GM12864 (cell line): ENCODE measurements around the gene MRPS27.

Experiments used
- DNase-seq: peaks from one replicate; pipeline ENCODE4 v3.0.0-alpha.2; 2011; ENCODE audit warnings: low read depth
- H3K4me3 ChIP-seq: 2 replicates; pipeline ENCODE4 v1.5.1; 2011; ENCODE audit warnings: mild to moderate bottlenecking, low read depth, low read length, control low read depth
- TF ChIP-seq, protein P1 (sequence below): IDR thresholded peaks from 2 replicates; pipeline ENCODE4 v1.5.1; 2011; ENCODE audit warnings: low read depth, mild to moderate bottlenecking, moderate library complexity, low read length, control low read depth, inconsistent platforms; ENCODE audit errors: missing control alignments

The MRPS27 gene

DNA sequence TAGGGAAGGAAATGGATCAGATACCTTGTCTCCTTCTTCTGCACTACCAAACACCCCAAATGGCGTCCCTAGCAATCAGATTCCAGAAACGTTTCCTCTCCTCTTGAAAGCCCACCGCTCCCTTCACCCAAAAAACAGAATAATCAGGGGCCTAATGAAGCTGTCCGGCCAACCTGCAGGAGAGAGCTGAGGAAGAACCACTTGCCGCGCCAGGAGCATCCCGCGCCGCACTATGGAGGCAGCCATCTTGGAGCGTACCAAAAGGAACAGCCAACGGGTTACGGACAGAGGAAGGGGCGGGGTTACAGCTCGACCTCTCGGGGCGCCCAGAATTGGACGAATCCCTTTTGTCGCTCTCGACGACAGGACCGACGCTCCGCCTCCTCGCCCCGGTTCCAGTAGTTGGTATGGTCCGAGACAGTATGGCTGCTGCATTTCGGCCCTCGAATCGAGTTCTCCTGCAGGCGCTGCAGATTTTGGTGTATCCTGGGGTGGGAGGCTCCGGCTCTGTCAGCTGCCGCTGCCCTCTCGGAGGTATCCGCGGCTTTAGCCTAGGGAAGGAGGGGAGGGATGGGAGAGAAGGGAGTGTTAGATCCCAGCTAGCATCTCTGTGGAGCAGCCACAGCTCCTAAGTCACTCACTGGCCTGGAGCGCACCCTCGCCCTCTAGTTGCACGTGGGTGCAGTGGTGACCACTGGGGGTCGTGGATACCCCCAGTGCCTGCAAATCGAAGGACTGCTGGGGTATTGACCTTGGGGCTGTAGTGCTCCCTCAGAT, at the start of gene MRPS27, which contains the start of gene PTCD2:
TSS of gene MRPS27 (minus strand) at position 265 of the 777 bp plus-strand sequence. CDS start at position 246, 19 bp downstream.
TSS of gene PTCD2 (plus strand) at position 398 of the 777 bp plus-strand sequence. CDS start at position 408, 10 bp downstream.
- TF ChIP-seq, protein P1, sequence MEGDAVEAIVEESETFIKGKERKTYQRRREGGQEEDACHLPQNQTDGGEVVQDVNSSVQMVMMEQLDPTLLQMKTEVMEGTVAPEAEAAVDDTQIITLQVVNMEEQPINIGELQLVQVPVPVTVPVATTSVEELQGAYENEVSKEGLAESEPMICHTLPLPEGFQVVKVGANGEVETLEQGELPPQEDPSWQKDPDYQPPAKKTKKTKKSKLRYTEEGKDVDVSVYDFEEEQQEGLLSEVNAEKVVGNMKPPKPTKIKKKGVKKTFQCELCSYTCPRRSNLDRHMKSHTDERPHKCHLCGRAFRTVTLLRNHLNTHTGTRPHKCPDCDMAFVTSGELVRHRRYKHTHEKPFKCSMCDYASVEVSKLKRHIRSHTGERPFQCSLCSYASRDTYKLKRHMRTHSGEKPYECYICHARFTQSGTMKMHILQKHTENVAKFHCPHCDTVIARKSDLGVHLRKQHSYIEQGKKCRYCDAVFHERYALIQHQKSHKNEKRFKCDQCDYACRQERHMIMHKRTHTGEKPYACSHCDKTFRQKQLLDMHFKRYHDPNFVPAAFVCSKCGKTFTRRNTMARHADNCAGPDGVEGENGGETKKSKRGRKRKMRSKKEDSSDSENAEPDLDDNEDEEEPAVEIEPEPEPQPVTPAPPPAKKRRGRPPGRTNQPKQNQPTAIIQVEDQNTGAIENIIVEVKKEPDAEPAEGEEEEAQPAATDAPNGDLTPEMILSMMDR, result peak; percentile 43
- DNase-seq, result peak; percentile 98
- peak within 1 kb of the TSS; percentile 92 for H3K4me3 ChIP-seq

DNA sequence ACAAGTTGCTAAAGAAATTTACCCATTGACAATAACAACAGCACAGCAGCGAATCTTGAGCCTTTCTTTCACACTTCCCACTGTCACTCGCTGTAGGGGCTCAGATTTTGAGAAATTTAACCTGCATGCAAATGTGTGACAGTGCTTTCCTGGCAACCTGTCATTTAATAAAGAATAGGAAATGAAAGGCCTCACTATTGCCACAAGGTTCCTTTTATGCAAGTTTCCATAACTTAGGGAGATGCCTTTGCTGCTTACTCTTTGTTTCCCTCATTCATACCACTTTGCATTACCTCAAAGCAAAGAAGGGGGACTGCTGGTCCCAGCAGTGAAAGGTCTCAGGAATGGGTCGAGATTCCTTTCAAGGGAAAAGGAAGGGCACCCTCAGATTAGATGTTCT, 49.7 kb upstream of the MRPS27 start:
- no peak for DNase-seq
- TF ChIP-seq, protein P1, result no peak
- H3K4me3 ChIP-seq, result no peak overlapping the region

DNA sequence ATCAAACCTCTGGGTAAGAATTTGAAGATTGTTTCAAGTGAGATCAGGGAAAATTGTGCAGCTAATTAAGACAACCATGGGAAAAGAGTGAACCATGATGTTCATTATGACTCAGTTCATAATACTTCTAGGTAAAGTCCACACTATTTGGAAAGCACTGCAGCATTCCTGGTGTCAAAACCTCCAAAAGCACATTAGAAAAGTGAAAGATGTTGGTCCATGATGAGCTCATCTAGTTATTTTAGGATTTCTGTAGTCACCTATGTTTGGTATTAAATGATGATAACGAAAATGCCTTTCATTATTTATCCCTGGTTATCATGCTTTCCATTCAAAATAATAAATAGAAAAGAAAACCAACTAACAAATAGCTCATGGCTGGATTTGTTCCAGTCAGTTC, 49.3 kb upstream of the MRPS27 start:
- H3K4me3 ChIP-seq, result no peak overlapping the region
- no peak for DNase-seq
- TF ChIP-seq, protein P1, result no peak

DNA sequence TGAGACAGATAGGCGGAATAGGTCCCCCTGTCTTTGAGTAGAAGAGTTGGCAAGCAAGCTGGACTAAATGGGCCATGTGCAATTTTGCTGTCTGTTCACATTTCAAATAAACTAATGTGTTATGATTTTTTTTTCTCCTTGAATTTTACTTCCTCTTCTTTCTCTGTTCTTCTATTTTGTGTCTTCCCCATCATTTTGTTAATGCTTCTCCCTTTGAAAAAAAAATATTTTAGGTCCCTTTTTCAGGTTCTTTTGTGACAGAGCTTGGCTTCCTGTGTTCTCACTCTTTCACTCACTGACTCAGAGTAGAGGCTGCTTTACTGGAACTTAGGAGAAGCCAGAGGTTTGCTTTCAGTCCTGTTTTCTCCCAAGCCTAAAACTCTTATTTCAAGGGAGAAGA, 48.2 kb upstream of the MRPS27 start:
- no peak for DNase-seq
- TF ChIP-seq, protein P1, result no peak
- H3K4me3 ChIP-seq, result no peak overlapping the region

DNA sequence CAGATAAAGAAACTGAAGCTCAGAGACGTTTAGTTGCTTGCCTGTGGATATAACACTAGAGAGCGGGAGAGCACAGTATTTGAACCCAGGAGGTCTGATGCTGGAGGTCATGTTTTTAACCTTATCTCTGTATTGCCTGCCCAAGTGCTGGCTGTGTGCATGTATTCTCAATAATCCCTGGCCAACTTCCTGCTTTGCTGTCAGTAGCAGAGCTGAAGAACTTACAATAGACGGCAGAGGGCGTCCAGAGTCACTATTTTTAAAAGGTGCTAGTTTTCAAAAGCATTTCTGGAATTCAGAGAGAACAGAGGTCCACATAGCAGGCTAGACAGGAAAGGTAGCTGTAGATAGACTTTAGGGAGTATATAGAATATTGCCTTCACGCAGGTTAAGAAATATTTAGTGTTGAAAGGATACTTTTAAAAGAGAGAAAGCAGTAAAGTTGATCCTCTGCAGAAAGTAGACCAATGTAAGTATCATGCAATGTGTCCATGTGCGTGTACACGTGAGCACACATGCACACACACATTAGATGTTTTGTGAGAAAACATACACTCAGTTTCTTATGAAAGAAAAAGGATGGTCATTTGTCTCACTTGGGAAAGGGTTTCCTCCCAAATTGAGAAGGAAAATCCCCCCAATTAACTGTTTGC, 46.4 kb upstream of the MRPS27 start:
- TF ChIP-seq, protein P1, result peak; percentile 61
- peak; percentile 30 for DNase-seq
- H3K4me3 ChIP-seq, result no peak overlapping the region

DNA sequence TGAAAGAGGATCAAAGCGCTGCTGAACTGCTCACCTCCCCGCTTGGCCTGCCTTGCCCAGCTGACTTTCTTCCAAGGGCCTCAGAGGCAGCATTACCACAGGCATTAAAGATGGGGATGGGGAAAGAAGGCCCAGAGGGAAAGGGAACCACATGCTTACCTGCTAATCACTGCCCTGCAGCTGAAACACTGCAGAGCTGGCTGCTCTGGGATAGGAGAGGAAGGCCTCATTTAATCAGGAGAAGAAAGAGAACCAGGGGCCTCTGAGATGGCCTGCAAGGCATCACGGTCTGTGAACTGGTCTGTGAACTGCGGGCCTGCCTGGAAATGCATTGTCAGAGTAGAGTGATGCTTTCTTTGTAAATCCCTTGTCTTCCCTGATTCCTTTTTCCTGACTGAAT, 44.9 kb upstream of the MRPS27 start:
- DNase-seq, result no peak
- TF ChIP-seq, protein P1, result no peak
- no peak overlapping the region for H3K4me3 ChIP-seq
